NCI-H2107 treated with DMSO at 0.1 percent for 48 hours (cell line): ENCODE results near the gene NXN.
A peak's percentile ranks its signal among the peaks of the same experiment; 100 is the strongest.

Experiments
- DNase-seq: peaks from one replicate; lab custom pipeline; 2025; ENCODE audit not compliant: unreplicated experiment; lab: John Stamatoyannopoulos, UW

NXN gene

GRCh38 chr17:979539-980405, at the start of gene NXN:
Gene NXN, minus strand, starts transcription at chr17:979776.
- DNase-seq = peak; percentile 11

- no peak for DNase-seq
Observed at GRCh38 chr17:1027044-1027443, 47.5 kb upstream of the NXN start.

- DNase-seq = no peak
Observed at GRCh38 chr17:1026599-1026975, 47.0 kb upstream of the NXN start.

- no peak for DNase-seq
Observed at GRCh38 chr17:1025733-1026598, 46.4 kb upstream of the NXN start.

- no peak for DNase-seq
Observed at GRCh38 chr17:1024076-1024475, 44.5 kb upstream of the NXN start.

GRCh38 chr17:1022278-1023024, 42.9 kb upstream of the NXN start:
- no peak for DNase-seq

GRCh38 chr17:1021147-1021546, 41.6 kb upstream of the NXN start:
- no peak for DNase-seq

- DNase-seq = no peak
Observed at GRCh38 chr17:1019451-1019850, 39.9 kb upstream of the NXN start.

- DNase-seq = no peak
Observed at GRCh38 chr17:1018547-1018946, 39.0 kb upstream of the NXN start.

GRCh38 chr17:1013729-1014090, 34.1 kb upstream of the NXN start:
- no peak for DNase-seq

GRCh38 chr17:1012823-1013728, 33.5 kb upstream of the NXN start:
- DNase-seq = no peak

- DNase-seq = no peak
Observed at GRCh38 chr17:1011760-1012735, 32.5 kb upstream of the NXN start.

- no peak for DNase-seq
Observed at GRCh38 chr17:1011138-1011537, 31.6 kb upstream of the NXN start.

GRCh38 chr17:1010586-1010985, 31.0 kb upstream of the NXN start:
- no peak for DNase-seq

GRCh38 chr17:1010086-1010450, 30.5 kb upstream of the NXN start:
- DNase-seq = no peak

- no peak for DNase-seq
Observed at GRCh38 chr17:1009229-1010085, 29.9 kb upstream of the NXN start.

GRCh38 chr17:1008008-1008761, 28.6 kb upstream of the NXN start:
- DNase-seq = no peak
